ENCODE results near the gene AMN1.

- TF ChIP-seq GATA3 (IDR thresholded peaks at IDR 0.05; ENCODE audit: low read depth, low read length) = no peak
- TF ChIP-seq GATA2 (IDR thresholded peaks at IDR 0.05; ENCODE audit: low read depth, low read length) = no peak
Observed at GRCh38 chr12:31633464-31633863, 95.4 kb downstream of the AMN1 start.

Measured in SH-SY5Y (cell line).